Measurements from ENCODE around the gene IFI27. TPM values are rescaled to one million over a fixed set of nuclear protein-coding genes. Genes with fewer than 3 reads are reported as not detected.

Gene IFI27
- total RNA-seq, 2 experiments from 2014 or later = 0.63 to 1.5 TPM

DNA sequence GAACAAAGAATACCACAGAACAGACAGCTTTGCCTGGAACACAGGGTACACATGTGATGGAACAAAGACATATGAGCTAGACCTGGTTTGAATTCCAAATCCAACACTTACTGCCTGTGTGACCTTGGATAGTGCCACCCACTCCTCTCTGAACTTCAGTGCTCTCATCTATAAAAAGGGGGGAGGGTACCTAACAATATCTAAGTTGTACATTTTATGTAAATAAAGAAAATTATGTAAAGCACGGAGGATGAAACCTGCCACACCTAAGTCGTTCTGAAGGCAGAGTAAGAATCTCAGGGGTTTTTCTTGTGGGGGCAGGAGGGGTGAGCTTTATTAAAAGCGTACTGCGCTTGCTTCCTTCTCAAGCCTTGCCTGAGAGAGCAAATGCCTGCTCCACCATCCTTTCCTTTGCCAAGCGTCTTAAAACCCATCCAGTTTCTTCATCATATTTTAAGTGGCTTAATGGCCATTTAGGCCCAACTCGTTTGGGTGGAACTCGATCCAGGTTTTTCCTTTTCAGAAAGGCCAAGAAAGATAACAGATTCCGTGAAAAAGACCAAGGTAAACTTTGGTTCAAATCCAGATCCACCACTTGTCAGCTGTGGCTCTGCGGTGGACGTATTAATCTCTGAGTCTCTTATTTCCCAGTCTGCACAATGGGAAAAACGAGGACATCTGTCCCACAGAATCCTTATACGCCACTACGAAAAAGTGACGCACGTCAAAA is 30.5 kb upstream of the IFI27 start:
- peak overlapping the region; percentile 50 for H3K27ac ChIP-seq (ENCODE audit: low read depth, low read length, poor library complexity, severe bottlenecking)
- H3K36me3 ChIP-seq (ENCODE audit: insufficient read depth, low read length) = peaks cover 44% of the 10 kb centered on the region
- DNase-seq (ENCODE audit: low spot score) = no peak
- no TSS peak for BruUV-seq (replicated peaks)
- CTCF ChIA-PET (ENCODE audit: unreplicated experiment) = no interaction called here
- peak overlapping the region; percentile 91 for H3K4me3 ChIP-seq (ENCODE audit: low read depth, low read length, poor library complexity, severe bottlenecking)
- peaks cover 11% of the 10 kb centered on the region for H3K9me3 ChIP-seq (ENCODE audit: low read length)
- TF ChIP-seq EZH2phosphoT487 (IDR thresholded peaks at IDR 0.05; ENCODE audit: borderline replicate concordance, low read depth, low read length) (no peak), CTCF (conservative IDR thresholded peaks at IDR 0.05; ENCODE audit: low read length) (no peak)
- peaks cover 38% of the 10 kb centered on the region for H3K4me1 ChIP-seq (ENCODE audit: insufficient read depth, low read length, poor library complexity, severe bottlenecking)
- peak overlapping the region; percentile 79 for H3K4me2 ChIP-seq (ENCODE audit: low read length)
- intact Hi-C loops (cut with micrococcal nuclease; ENCODE audit: unreplicated experiment) = loop anchor here (2.0 to 5.0 kb wide), 2 partner anchors 47 to 57 kb away; partner anchors contain the start of gene IFI27L2
- H3K79me2 ChIP-seq (ENCODE audit: insufficient read depth, low read depth, low read length) = peaks cover 67% of the 10 kb centered on the region
- POLR2A ChIA-PET = interaction anchor here (0.7 to 1.9 kb wide), 5 partner anchors 12 to 220 kb away, joined by 3 to 5 read pairs (median 4); no protein-coding TSS in a partner anchor
- H3K9me2 ChIP-seq (ENCODE audit: insufficient read depth, low read length) = peaks cover 5% of the 10 kb centered on the region; the same call in 1 of the 2 replicates
- H4K20me1 ChIP-seq (ENCODE audit: insufficient read depth, low read length) = peaks cover 12% of the 10 kb centered on the region; the same call in 1 of the 2 replicates
- peak overlapping the region; percentile 97; the same call in 1 of the 2 replicates for H2AFZ ChIP-seq (ENCODE audit: low read length)

GRCh38 chr14:94080621-94081385 is 29.7 kb upstream of the IFI27 start, which contains the start of the genes DDX24 and IFI27L1:
TSS of gene DDX24 (minus strand) at chr14:94081202. CDS start at chr14:94079742, 1,460 bp downstream.
TSS of gene IFI27L1 (plus strand) at chr14:94081310. CDS start at chr14:94096938, 15,628 bp downstream.
- BruUV-seq (replicated peaks) = no TSS peak
- TF ChIP-seq CTCF (conservative IDR thresholded peaks at IDR 0.05; ENCODE audit: low read length) (no peak), EZH2phosphoT487 (IDR thresholded peaks at IDR 0.05; ENCODE audit: borderline replicate concordance, low read depth, low read length) (no peak)

More at GRCh38 chr14:94080621-94081385, 29.7 kb upstream of the IFI27 start, which contains the start of the genes DDX24 and IFI27L1:
- Histone ChIP-seq H4K20me1 (ENCODE audit: insufficient read depth, low read length) (peaks cover 12% of the 10 kb centered on the region; the same call in 1 of the 2 replicates), H3K27ac (ENCODE audit: low read depth, low read length, poor library complexity, severe bottlenecking) (peak within 1 kb of the TSS; percentile 50), H3K9me3 (ENCODE audit: low read length) (peaks cover 4% of the 10 kb centered on the region), H3K36me3 (ENCODE audit: insufficient read depth, low read length) (peaks cover 37% of the 10 kb centered on the region), H2AFZ (ENCODE audit: low read length) (peak within 1 kb of the TSS; percentile 97), H3K4me1 (ENCODE audit: insufficient read depth, low read length, poor library complexity, severe bottlenecking) (peaks cover 38% of the 10 kb centered on the region), H3K4me2 (ENCODE audit: low read length) (peak within 1 kb of the TSS; percentile 98), H3K4me3 (ENCODE audit: low read depth, low read length, poor library complexity, severe bottlenecking) (peak within 1 kb of the TSS; percentile 91), H3K79me2 (ENCODE audit: insufficient read depth, low read depth, low read length) (peaks cover 59% of the 10 kb centered on the region), H3K9me2 (ENCODE audit: insufficient read depth, low read length) (peaks cover 5% of the 10 kb centered on the region; the same call in 1 of the 2 replicates)
- ChIA-PET POLR2A (interaction anchor here (0.5 to 2.2 kb wide), 9 partner anchors 9 to 123 kb away, joined by 3 to 9 read pairs (median 4); partner anchors contain the start of gene IFI27L2), CTCF (ENCODE audit: unreplicated experiment) (interaction anchor here (1.0 to 1.6 kb wide), 4 partner anchors 12 to 53 kb away, joined by 3 to 6 read pairs (median 3); no protein-coding TSS in a partner anchor)
- intact Hi-C loops (cut with micrococcal nuclease; ENCODE audit: unreplicated experiment) = loop anchor here (2.0 to 5.0 kb wide), 2 partner anchors 46 to 56 kb away; partner anchors contain the start of gene IFI27L2
- DNase-seq (ENCODE audit: low spot score) = peak; percentile 96
